Transverse colon (tissue), 4 donors: ENCODE measurements around the gene STT3B. TPM values are rescaled to one million over a fixed set of nuclear protein-coding genes. Genes with fewer than 3 reads are reported as not detected.

Source experiments
- DNase-seq: peaks from one replicate; pipeline ENCODE4 v3.0.0-alpha.2; 2019
- H3K27ac ChIP-seq, 4 donors: fragments of 200-600 bp; sonication (generic); 2 replicates each; pipeline ENCODE4 v1.5.1; 2016 to 2018; ENCODE audit warnings: inconsistent platforms in 4 of 4
- H3K27me3 ChIP-seq: fragments of 200-600 bp; sonication (generic); 2 replicates; pipeline ENCODE4 v1.5.1; 2017; ENCODE audit warnings: inconsistent platforms
- H3K36me3 ChIP-seq, 4 donors: fragments of 200-600 bp; sonication (generic); 2 replicates each; pipeline ENCODE4 v1.5.1; 2017 to 2019; ENCODE audit warnings: inconsistent platforms in 4 of 4
- H3K4me1 ChIP-seq, 4 donors: fragments of 200-600 bp; sonication (generic); 2 replicates each; pipeline ENCODE4 v1.5.1; 2017 to 2020; ENCODE audit warnings: inconsistent platforms in 4 of 4
- H3K4me3 ChIP-seq, 4 donors: fragments of 200-600 bp; sonication (generic); 1 replicate in 1 of 4; 2 replicates in 3 of 4; pipeline versions ENCODE4 v1.5.1 to v1.6.1; 2017 to 2019; ENCODE audit warnings: inconsistent platforms in 4 of 4
- H3K9me3 ChIP-seq, 2 donors: fragments of 200-600 bp; sonication (generic); 2 replicates each; pipeline ENCODE4 v1.5.1; 2017 to 2019; ENCODE audit warnings: inconsistent platforms in 2 of 2
- EP300 ChIP-seq: sonication (generic); formaldehyde crosslinking; IDR thresholded peaks from one replicate; pipeline ENCODE4 v1.6.1; 2017; ENCODE audit warnings: antibody characterized with exemption, low read depth
- POLR2A ChIP-seq: fragments of 450-650 bp; IDR thresholded peaks from one replicate; pipeline ENCODE4 v1.6.1; 2016; ENCODE audit warnings: antibody characterized with exemption, mild to moderate bottlenecking, moderate library complexity
- POLR2AphosphoS5 ChIP-seq, 3 donors: sonication (generic); formaldehyde crosslinking; IDR thresholded peaks; one replicate each; pipeline ENCODE4 v1.6.1; 2016; ENCODE audit warnings: antibody characterized with exemption in 3 of 3
- WGBS, 2 donors: methylation state at CpG; one replicate each; pipeline ENCODE4 v1.1.5; 2018; ENCODE audit warnings: low coverage in 1 of 2; 5-methylcytosine and 5-hydroxymethylcytosine counted together
- in situ Hi-C, 4 donors: fragments of 200-750 bp; cut with MboI; loops; one replicate each; pipeline versions ENCODE4 v1.15.0 to v1.15.1; 2017; ENCODE audit warnings: low sequenced_read_pairs in 3 of 4, low pct_ligation_motif_present in 1 of 4, low pct_unique_long_range_greater_than_20kb in 1 of 4
- intact Hi-C: fragments of 100-400 bp; cut with DNase I; formaldehyde crosslinking; loops from one replicate; pipeline ENCODE4 v1.15.1; 2023; ENCODE audit warnings: low total_unique reads
- total RNA-seq, 4 donors: library from RNA; depleted of rRNA; stranded (reverse); fragments of >200 nt; gene quantifications; one replicate each; pipeline ENCODE4 v1.1.0, GENCODE V29; 2016
- TF ChIP-seq, protein P1 (sequence below), 5 experiments: fragments of 200-600 bp in 3 of 5; fragments of 450-650 bp in 2 of 5; sonication (generic) in 3 of 5; IDR thresholded peaks; 1 replicate in 2 of 5; 2 replicates in 3 of 5; pipeline ENCODE4 v1.5.1; 2016 to 2017; ENCODE audit warnings: antibody characterized with exemption in 5 of 5, inconsistent platforms in 3 of 5, mild to moderate bottlenecking in 2 of 5, moderate library complexity in 1 of 5

STT3B gene
- total RNA-seq, 4 donors from 2014 or later: 32.8 to 128 (median 60.9) TPM

DNA sequence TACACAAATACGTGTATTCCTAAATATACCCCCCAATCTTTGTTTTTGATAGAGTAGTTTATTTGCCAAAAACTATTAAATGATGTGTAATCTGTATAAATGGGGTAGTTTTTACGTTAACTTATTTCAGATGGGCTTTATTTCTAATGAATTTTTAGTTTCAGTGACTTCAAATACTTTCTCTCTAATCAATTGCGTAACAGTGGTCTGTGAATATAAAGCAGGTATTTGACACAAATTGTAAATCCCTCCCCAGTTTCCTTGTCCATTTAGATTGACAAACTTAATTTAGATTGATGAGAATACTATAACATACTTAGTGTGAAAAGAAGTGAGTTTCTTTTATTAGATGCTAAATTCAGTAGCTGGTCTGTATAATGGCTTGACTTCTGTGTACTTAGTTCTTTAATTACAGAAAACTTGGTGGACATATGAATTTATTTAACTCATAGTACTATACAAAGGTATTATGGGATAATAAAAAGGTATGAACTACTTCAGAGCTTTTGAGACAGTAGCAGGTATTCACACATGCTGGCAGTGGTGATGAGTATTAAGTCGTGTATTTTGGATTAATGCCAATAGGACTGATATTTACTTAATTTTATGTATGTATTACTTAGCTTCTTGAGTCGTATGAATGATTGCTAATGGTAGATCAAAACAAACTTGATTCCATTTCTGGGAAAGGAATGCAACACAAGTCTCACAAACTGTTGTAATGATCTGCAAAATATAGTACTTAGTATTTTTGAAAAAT is 81.6 kb downstream of the STT3B start:
- H3K27me3 ChIP-seq: no peaks in the 10 kb centered on the region
- no peak overlapping the region for H3K4me3 ChIP-seq
- in situ Hi-C loops: no loop called here
- no peak for DNase-seq
- peaks cover 0 to 19% (median 2%) of the 10 kb centered on the region in 4 donors for H3K4me1 ChIP-seq
- no peak overlapping the region for H3K27ac ChIP-seq
- H3K36me3 ChIP-seq: peaks cover 0 to 5% (median under 1%) of the 10 kb centered on the region in 4 donors
- H3K9me3 ChIP-seq: no peaks in the 10 kb centered on the region
- TF ChIP-seq EP300: no peak
- TF ChIP-seq, protein P1, sequence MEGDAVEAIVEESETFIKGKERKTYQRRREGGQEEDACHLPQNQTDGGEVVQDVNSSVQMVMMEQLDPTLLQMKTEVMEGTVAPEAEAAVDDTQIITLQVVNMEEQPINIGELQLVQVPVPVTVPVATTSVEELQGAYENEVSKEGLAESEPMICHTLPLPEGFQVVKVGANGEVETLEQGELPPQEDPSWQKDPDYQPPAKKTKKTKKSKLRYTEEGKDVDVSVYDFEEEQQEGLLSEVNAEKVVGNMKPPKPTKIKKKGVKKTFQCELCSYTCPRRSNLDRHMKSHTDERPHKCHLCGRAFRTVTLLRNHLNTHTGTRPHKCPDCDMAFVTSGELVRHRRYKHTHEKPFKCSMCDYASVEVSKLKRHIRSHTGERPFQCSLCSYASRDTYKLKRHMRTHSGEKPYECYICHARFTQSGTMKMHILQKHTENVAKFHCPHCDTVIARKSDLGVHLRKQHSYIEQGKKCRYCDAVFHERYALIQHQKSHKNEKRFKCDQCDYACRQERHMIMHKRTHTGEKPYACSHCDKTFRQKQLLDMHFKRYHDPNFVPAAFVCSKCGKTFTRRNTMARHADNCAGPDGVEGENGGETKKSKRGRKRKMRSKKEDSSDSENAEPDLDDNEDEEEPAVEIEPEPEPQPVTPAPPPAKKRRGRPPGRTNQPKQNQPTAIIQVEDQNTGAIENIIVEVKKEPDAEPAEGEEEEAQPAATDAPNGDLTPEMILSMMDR (IDR thresholded peaks at IDR 0.05): no peak
- no peak for TF ChIP-seq POLR2AphosphoS5 (IDR thresholded peaks at IDR 0.05)
- no peak for TF ChIP-seq POLR2A
- intact Hi-C loops: no loop called here
- 75 to 76% methylated on average over 5 of the region's 5 CpGs for WGBS, 2 donors

DNA sequence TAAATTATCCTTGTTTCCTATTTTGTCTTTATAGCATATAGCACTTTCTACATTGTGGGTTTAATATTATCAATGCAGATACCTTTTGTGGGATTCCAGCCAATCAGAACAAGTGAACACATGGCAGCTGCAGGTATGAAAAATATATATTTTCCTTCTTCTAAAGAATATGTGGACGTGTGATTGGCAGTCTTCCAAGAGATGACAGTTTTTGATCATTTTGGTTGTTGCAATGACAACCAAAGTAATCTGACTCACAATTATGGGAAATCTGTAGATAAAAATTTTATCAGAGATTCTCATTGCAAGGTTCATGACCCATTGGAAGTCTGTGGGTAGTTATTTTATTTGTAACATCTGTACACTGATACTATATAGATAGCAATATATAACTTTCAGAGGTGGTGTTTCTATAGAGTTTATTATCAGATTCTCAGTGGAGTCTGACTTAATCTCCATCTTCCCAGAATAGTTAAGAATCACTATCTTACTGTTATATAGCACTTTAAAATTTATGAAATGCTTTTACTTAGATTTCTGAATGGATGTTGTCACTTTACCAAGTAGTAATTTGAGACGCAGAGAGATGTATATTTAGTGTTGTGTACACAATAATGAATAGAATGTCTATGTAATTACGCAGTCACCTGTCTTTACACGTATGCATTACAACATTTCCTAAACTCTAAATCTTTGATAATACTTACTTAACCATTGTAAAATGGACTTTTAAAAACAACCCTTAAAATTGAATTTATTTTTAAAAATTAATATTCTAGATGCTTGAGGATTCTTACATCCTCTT is 82.5 kb downstream of the STT3B start:
- peaks cover 0 to 19% (median 2%) of the 10 kb centered on the region in 4 donors for H3K4me1 ChIP-seq
- H3K36me3 ChIP-seq: peaks cover 0 to 5% (median 2%) of the 10 kb centered on the region in 4 donors
- H3K9me3 ChIP-seq: no peaks in the 10 kb centered on the region
- no peak overlapping the region for H3K27ac ChIP-seq
- H3K27me3 ChIP-seq: no peaks in the 10 kb centered on the region
- no peak for DNase-seq
- TF ChIP-seq POLR2AphosphoS5 (IDR thresholded peaks at IDR 0.05) (no peak), POLR2A (no peak), EP300 (no peak)
- TF ChIP-seq, protein P1 (IDR thresholded peaks at IDR 0.05): no peak
- intact Hi-C loops (no loop called here), in situ Hi-C loops (no loop called here)
- 63 to 78% methylated on average over 4 of the region's 4 CpGs for WGBS, 2 donors
- H3K4me3 ChIP-seq: no peak overlapping the region

DNA sequence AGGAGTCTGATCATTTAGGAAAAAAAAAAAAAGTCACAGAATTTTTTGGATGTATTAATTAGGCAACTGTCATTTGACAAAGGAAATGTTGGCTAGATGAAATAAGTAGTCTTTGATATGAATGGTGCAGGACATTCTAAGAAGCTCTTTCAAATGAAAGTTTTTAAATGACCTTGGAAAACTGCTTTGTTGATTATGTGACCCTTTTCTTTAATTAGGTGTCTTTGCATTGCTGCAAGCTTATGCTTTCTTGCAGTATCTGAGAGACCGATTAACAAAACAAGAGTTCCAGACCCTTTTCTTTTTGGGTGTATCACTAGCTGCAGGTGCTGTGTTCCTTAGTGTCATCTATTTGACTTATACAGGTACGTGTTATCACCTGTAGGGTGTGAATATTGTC is 84.0 kb downstream of the STT3B start:
- Histone ChIP-seq H3K27ac (no peak overlapping the region), H3K9me3 (no peaks in the 10 kb centered on the region), H3K4me3 (no peak overlapping the region), H3K4me1 (peaks cover 0 to 19% (median 2%) of the 10 kb centered on the region in 4 donors), H3K27me3 (no peaks in the 10 kb centered on the region), H3K36me3 (peaks cover 0 to 5% (median 2%) of the 10 kb centered on the region in 4 donors)
- WGBS, 2 donors: 68 to 91% methylated on average over 2 of the region's 2 CpGs
- in situ Hi-C loops: no loop called here
- TF ChIP-seq EP300 (no peak), POLR2AphosphoS5 (IDR thresholded peaks at IDR 0.05) (no peak), POLR2A (no peak)
- TF ChIP-seq, protein P1 (IDR thresholded peaks at IDR 0.05): no peak
- DNase-seq: no peak
- intact Hi-C loops: no loop called here

DNA sequence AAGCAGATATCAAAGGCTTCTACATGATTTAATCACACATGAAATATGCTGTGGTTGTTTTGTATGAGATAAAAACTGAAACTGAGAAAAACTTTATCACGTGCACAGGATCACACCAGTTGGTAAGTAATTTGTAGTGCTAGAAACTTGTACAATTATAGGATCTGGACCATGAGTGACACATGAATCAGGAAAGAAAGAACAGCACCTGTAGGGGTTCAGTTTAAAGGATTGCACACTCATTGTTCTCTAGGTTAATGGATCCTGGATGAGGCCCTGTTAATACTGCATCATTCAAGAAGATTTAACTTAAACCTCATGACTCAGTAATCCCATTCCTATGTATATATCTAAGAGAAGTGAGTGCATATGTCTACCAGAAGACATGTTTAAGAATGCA is 87.9 kb downstream of the STT3B start:
- no peaks in the 10 kb centered on the region for H3K4me1 ChIP-seq
- intact Hi-C loops: no loop called here
- H3K27me3 ChIP-seq: no peaks in the 10 kb centered on the region
- TF ChIP-seq POLR2AphosphoS5 (IDR thresholded peaks at IDR 0.05): no peak
- TF ChIP-seq EP300: no peak
- TF ChIP-seq, protein P1 (IDR thresholded peaks at IDR 0.05): no peak
- no peak for DNase-seq
- no peak overlapping the region for H3K4me3 ChIP-seq
- WGBS, 2 donors: 74 to 100% methylated on average over 1 of the region's 1 CpG
- H3K36me3 ChIP-seq: peaks cover 0 to 20% (median 10%) of the 10 kb centered on the region in 4 donors
- no peak overlapping the region for H3K27ac ChIP-seq
- H3K9me3 ChIP-seq: no peaks in the 10 kb centered on the region
- in situ Hi-C loops: no loop called here
